ENCODE measurements around the gene MYL5.

GRCh38 chr4:663046-663437, 11.3 kb upstream of the MYL5 start:
- TF ChIP-seq CTCF (IDR thresholded peaks at IDR 0.05; ENCODE audit: insufficient read depth, low read length) (no peak), GABPA (IDR thresholded peaks at IDR 0.05; ENCODE audit: low read depth) (no peak), POLR2AphosphoS5 (IDR thresholded peaks at IDR 0.05; ENCODE audit: low read depth) (no peak), SPI1 (IDR thresholded peaks at IDR 0.05; ENCODE audit: borderline replicate concordance, low read depth) (no peak)

Measured in HL-60 (cell line).